ENCODE results near the gene MAPT.

Gene MAPT

GRCh38 chr17:45991341-45991740 lies 97.0 kb downstream of the MAPT start:
- TF ChIP-seq, protein P1, sequence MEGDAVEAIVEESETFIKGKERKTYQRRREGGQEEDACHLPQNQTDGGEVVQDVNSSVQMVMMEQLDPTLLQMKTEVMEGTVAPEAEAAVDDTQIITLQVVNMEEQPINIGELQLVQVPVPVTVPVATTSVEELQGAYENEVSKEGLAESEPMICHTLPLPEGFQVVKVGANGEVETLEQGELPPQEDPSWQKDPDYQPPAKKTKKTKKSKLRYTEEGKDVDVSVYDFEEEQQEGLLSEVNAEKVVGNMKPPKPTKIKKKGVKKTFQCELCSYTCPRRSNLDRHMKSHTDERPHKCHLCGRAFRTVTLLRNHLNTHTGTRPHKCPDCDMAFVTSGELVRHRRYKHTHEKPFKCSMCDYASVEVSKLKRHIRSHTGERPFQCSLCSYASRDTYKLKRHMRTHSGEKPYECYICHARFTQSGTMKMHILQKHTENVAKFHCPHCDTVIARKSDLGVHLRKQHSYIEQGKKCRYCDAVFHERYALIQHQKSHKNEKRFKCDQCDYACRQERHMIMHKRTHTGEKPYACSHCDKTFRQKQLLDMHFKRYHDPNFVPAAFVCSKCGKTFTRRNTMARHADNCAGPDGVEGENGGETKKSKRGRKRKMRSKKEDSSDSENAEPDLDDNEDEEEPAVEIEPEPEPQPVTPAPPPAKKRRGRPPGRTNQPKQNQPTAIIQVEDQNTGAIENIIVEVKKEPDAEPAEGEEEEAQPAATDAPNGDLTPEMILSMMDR (IDR thresholded peaks at IDR 0.05; ENCODE audit: low read depth, low read length, missing control alignments) = no peak
- H3K4me3 ChIP-seq (replicated peaks; ENCODE audit: low read depth, low read length) = no peak overlapping the region
- DNase-seq (ENCODE audit: extremely low read depth, low read depth) = no peak

- TF ChIP-seq, protein P1 (IDR thresholded peaks at IDR 0.05; ENCODE audit: low read depth, low read length, missing control alignments) = no peak
- no peak overlapping the region for H3K4me3 ChIP-seq (replicated peaks; ENCODE audit: low read depth, low read length)
- DNase-seq (ENCODE audit: extremely low read depth, low read depth) = no peak
Observed at GRCh38 chr17:45992175-45992574, 97.8 kb downstream of the MAPT start.

GRCh38 chr17:45992904-45993303 lies 98.5 kb downstream of the MAPT start:
- TF ChIP-seq, protein P1 (IDR thresholded peaks at IDR 0.05; ENCODE audit: low read depth, low read length, missing control alignments) = no peak
- no peak overlapping the region for H3K4me3 ChIP-seq (replicated peaks; ENCODE audit: low read depth, low read length)
- no peak for DNase-seq (ENCODE audit: extremely low read depth, low read depth)

DNA sequence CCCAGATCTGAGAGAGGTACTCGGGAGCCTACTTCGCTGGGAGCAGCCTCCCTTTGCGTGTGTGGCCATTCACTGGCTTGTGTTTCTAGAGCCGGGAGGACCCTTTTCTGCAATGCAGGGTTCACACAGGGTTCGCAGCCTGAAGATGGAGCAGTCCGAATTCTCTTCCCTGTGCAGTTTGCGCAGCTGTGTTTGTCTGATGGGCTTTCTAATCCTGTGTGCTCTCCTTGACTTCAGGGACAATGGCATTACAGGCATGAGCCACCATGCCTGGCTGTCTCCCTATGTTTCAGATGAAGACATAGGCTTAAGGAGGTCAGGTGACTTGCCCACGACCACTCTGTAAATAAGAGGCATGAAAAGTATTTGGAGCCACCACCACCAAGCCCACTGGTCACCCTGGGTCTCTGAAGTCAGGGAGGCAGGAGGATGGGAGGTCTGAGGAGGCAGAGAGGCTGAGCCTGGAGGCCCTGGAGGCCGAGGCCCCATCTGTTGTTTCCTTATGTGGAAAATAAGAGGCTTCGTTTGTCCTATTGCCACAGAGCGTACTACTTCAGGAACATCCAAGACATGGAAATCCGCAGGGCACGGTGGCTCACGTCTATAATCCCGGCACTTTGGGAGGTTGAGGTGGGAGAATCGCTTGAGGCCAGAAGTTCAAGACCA lies 99.7 kb downstream of the MAPT start:
- no peak for DNase-seq (ENCODE audit: extremely low read depth, low read depth)
- TF ChIP-seq, protein P1 (IDR thresholded peaks at IDR 0.05; ENCODE audit: low read depth, low read length, missing control alignments) = no peak
- no peak overlapping the region for H3K4me3 ChIP-seq (replicated peaks; ENCODE audit: low read depth, low read length)

GRCh38 chr17:45994987-45995386 lies 100.6 kb downstream of the MAPT start:
- TF ChIP-seq, protein P1 (IDR thresholded peaks at IDR 0.05; ENCODE audit: low read depth, low read length, missing control alignments) = no peak
- DNase-seq (ENCODE audit: extremely low read depth, low read depth) = no peak

DNA sequence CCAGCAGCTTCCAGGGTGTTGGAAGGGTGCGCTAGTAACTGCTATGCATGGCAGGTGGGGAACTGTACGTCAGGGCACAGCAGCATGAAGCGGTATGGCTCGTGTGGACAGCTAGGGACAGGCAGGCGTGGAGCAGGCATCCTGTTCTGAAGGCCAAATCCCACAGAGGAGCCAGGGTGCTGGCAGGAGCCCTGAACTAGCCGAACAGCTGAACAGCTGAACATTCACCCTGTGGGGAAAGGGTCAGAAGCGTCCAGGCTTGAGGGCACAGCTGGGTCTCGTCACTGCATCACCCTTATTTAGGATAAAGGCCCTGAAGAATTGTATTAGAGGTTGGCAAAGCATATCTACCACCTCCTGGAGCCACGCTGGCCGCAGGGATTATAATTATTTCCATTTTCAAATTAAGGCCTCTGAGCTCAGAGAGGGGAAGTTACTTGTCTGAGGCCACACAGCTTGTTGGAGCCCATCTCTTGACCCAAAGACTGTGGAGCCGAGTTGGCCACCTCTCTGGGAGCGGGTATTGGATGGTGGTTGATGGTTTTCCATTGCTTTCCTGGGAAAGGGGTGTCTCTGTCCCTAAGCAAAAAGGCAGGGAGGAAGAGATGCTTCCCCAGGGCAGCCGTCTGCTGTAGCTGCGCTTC lies 101.4 kb downstream of the MAPT start:
- DNase-seq (ENCODE audit: extremely low read depth, low read depth) = no peak
- TF ChIP-seq, protein P1 (IDR thresholded peaks at IDR 0.05; ENCODE audit: low read depth, low read length, missing control alignments) = no peak
- H3K4me3 ChIP-seq (replicated peaks; ENCODE audit: low read depth, low read length) = no peak overlapping the region

More at GRCh38 chr17:45994987-45995386, 100.6 kb downstream of the MAPT start:
- H3K4me3 ChIP-seq (replicated peaks; ENCODE audit: low read depth, low read length) = no peak overlapping the region

Data from HFF-Myc (cell line).